HG03520 (cell line): ENCODE results near the gene MAP9.
"Not testable (repeated sequence)": the region's sequence is repeated elsewhere in the genome, so short reads cannot be mapped to it uniquely, and the experiment has no call there.

Experiments
- ATAC-seq: cut with Tn5 transposase; IDR thresholded peaks from one replicate; pipeline ENCODE4 v1.9.1; 2021; ENCODE audit warnings: mild to moderate bottlenecking, moderate library complexity; ENCODE audit not compliant: unreplicated experiment

MAP9 gene

GRCh38 chr4:155376387-155377268 is at the start of gene MAP9:
Gene MAP9 (minus strand): TSS chr4:155376965. CDS start chr4:155375850, 1,115 bp downstream.
- peak; percentile 98 for ATAC-seq

GRCh38 chr4:155424778-155425177 is 48.0 kb upstream of the MAP9 start:
- not testable (repeated sequence) for ATAC-seq

- ATAC-seq = no peak
Observed at GRCh38 chr4:155423671-155424070, 46.9 kb upstream of the MAP9 start.

- no peak for ATAC-seq
Observed at GRCh38 chr4:155419266-155419665, 42.5 kb upstream of the MAP9 start.

- no peak for ATAC-seq
Observed at GRCh38 chr4:155415662-155416061, 38.9 kb upstream of the MAP9 start.

GRCh38 chr4:155413451-155413850 is 36.7 kb upstream of the MAP9 start:
- no peak for ATAC-seq

- no peak for ATAC-seq
Observed at GRCh38 chr4:155411546-155411945, 34.8 kb upstream of the MAP9 start.

- ATAC-seq = no peak
Observed at GRCh38 chr4:155408796-155409195, 32.0 kb upstream of the MAP9 start.

GRCh38 chr4:155407480-155407879 is 30.7 kb upstream of the MAP9 start:
- no peak for ATAC-seq

GRCh38 chr4:155405059-155405458 is 28.3 kb upstream of the MAP9 start:
- ATAC-seq = no peak

- ATAC-seq = no peak
Observed at GRCh38 chr4:155403886-155404285, 27.1 kb upstream of the MAP9 start.

GRCh38 chr4:155402941-155403340 is 26.2 kb upstream of the MAP9 start:
- ATAC-seq = no peak

- no peak for ATAC-seq
Observed at GRCh38 chr4:155400893-155401292, 24.1 kb upstream of the MAP9 start.

- ATAC-seq = no peak
Observed at GRCh38 chr4:155399974-155400697, 23.4 kb upstream of the MAP9 start.

- no peak for ATAC-seq
Observed at GRCh38 chr4:155392481-155393184, 15.9 kb upstream of the MAP9 start.

- ATAC-seq = no peak
Observed at GRCh38 chr4:155391932-155392331, 15.2 kb upstream of the MAP9 start.

- no peak for ATAC-seq
Observed at GRCh38 chr4:155388162-155388561, 11.4 kb upstream of the MAP9 start.

- ATAC-seq = no peak
Observed at GRCh38 chr4:155383541-155383940, 6.8 kb upstream of the MAP9 start.

- ATAC-seq = no peak
Observed at GRCh38 chr4:155377276-155377675, 511 bp upstream of the MAP9 start.

GRCh38 chr4:155371432-155372043 is 5.2 kb downstream of the MAP9 start:
- peak; percentile 33 for ATAC-seq

GRCh38 chr4:155367608-155368007 is 9.2 kb downstream of the MAP9 start:
- peak; percentile 47 for ATAC-seq
